Neutrophil (primary cell): ENCODE results near the gene LGMN.

Experiments used
- H3K27ac ChIP-seq: fragments of 200-600 bp; sonication (generic); 2 replicates; pipeline ENCODE4 v1.5.1; 2016; ENCODE audit warnings: mild to moderate bottlenecking, moderate library complexity
- H3K27me3 ChIP-seq: fragments of 200-600 bp; sonication (generic); 2 replicates; pipeline ENCODE4 v1.6.0; 2016; ENCODE audit warnings: mild to moderate bottlenecking
- H3K36me3 ChIP-seq: fragments of 200-600 bp; sonication (generic); 2 replicates; pipeline ENCODE4 v1.5.1; 2017
- H3K4me1 ChIP-seq, 2 experiments: fragments of 200-600 bp in 1 of 2; sonication (generic) in 1 of 2; 1 replicate in 1 of 2; 2 replicates in 1 of 2; pipeline versions ENCODE4 v1.5.1 to v1.6.1; 2013 to 2016; ENCODE audit warnings: low read depth in 1 of 2, low read length in 1 of 2, mild to moderate bottlenecking in 1 of 2, moderate library complexity in 1 of 2; ENCODE audit not compliant: control insufficient read depth in 1 of 2, insufficient read depth in 1 of 2
- H3K4me3 ChIP-seq, 2 experiments: fragments of 200-600 bp in 1 of 2; sonication (generic) in 1 of 2; 1 replicate in 1 of 2; 2 replicates in 1 of 2; pipeline ENCODE4 v1.5.1; 2013 to 2016; ENCODE audit warnings: low read depth in 1 of 2, low read length in 1 of 2, mild to moderate bottlenecking in 1 of 2, moderate library complexity in 1 of 2
- H3K9me3 ChIP-seq: fragments of 200-600 bp; sonication (generic); 2 replicates; pipeline ENCODE4 v1.5.1; 2016
- TF ChIP-seq, protein P1 (sequence below): fragments of 200-600 bp; sonication (generic); IDR thresholded peaks from 2 replicates; pipeline ENCODE4 v1.5.1; 2016; ENCODE audit warnings: antibody characterized with exemption

Gene LGMN

DNA sequence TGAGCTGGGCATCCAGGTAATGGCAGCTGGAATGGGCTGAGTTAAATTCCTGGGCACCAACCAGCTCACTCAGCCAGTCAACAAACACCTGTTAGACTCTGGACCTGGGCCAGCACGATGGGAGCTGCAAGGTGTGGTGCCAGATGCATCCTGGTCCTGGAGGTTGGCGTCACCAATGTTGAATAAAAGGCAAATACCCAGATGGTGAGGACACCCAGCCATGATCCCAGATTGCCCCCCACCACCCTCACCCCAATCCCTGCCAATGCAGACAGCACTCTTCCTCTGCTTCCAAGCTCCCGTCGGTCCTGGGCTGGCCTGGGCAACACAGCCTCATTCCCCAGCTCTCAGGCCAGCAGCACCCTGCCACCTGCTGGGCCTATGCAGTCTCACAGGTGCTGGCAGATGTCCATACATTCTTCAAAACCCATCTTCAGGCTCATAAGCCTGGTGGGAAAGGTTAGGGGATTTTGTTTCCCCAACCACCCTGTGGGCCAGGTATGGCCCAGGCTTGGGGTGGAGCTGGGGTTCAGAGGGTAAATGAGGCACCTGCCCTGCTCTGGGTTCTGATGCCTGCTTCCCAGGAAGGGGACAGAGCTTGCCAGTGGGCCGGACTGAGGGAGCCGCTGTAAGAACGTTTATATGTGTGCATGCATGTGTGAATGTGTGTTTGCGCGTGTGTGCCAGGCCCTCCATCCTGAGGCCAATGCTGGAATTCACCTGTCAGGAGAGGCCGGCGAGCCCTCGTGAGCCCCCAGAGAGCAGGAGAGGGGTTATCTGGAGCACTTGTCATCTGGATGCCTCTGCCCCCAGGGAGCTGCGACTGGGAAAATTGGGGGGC is 58.0 kb downstream of the LGMN start:
- peak overlapping the region; percentile 24 for H3K27ac ChIP-seq
- no peaks in the 10 kb centered on the region for H3K9me3 ChIP-seq
- H3K4me1 ChIP-seq, result no peaks in the 10 kb centered on the region
- no peak overlapping the region for H3K4me3 ChIP-seq
- TF ChIP-seq, protein P1, sequence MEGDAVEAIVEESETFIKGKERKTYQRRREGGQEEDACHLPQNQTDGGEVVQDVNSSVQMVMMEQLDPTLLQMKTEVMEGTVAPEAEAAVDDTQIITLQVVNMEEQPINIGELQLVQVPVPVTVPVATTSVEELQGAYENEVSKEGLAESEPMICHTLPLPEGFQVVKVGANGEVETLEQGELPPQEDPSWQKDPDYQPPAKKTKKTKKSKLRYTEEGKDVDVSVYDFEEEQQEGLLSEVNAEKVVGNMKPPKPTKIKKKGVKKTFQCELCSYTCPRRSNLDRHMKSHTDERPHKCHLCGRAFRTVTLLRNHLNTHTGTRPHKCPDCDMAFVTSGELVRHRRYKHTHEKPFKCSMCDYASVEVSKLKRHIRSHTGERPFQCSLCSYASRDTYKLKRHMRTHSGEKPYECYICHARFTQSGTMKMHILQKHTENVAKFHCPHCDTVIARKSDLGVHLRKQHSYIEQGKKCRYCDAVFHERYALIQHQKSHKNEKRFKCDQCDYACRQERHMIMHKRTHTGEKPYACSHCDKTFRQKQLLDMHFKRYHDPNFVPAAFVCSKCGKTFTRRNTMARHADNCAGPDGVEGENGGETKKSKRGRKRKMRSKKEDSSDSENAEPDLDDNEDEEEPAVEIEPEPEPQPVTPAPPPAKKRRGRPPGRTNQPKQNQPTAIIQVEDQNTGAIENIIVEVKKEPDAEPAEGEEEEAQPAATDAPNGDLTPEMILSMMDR, result no peak
- H3K36me3 ChIP-seq, result peaks cover 71% of the 10 kb centered on the region
- no peaks in the 10 kb centered on the region for H3K27me3 ChIP-seq

DNA sequence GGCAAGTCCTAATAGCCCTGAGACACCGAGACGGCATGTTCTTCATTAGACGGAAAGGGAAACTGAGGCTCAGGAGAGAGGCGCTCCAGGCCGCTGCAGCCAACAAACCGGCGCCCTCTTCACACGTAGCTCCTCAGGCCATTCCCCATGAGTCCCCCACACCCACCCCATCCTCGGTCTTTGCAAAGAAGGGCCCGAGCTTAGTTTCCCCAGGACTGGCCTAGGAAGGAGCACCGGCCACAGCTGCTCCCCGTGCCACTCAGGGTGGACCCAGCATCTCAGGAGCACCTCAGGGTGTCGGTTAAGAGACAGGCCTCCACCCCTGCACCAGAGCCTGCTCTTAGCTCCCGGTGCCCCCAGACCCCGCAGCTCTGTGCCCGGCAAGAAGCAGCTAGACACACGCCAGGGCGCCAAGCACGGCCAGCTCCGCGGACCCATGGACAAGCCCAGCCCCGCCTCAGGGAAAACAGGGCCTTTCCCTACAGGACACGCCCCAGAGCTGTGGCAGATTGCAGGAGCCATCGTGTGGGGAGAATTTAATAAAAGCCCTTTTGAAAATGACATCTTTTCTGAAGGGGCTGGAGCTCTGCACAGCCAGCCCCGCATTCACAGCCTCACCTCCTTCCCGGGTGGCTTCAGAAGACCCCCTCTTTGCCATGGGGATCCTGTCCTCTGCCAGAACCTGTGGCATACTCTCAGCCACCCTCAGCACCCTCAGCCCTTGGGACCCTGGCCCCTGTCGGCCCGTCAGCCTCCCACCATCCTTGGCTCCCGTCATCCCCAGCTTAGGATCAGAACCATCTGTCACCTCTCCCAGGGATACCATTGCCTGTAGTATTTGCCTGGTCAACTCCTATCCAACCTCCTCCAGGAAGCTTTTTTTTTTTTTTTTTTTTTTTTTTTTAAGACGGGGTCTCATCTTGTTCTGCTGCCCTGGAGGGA is 59.7 kb downstream of the LGMN start:
- Histone ChIP-seq H3K4me3 (no peak overlapping the region), H3K4me1 (no peaks in the 10 kb centered on the region), H3K27ac (peak overlapping the region; percentile 18), H3K36me3 (peaks cover 88% of the 10 kb centered on the region), H3K27me3 (no peaks in the 10 kb centered on the region), H3K9me3 (no peaks in the 10 kb centered on the region)
- TF ChIP-seq, protein P1, result no peak

DNA sequence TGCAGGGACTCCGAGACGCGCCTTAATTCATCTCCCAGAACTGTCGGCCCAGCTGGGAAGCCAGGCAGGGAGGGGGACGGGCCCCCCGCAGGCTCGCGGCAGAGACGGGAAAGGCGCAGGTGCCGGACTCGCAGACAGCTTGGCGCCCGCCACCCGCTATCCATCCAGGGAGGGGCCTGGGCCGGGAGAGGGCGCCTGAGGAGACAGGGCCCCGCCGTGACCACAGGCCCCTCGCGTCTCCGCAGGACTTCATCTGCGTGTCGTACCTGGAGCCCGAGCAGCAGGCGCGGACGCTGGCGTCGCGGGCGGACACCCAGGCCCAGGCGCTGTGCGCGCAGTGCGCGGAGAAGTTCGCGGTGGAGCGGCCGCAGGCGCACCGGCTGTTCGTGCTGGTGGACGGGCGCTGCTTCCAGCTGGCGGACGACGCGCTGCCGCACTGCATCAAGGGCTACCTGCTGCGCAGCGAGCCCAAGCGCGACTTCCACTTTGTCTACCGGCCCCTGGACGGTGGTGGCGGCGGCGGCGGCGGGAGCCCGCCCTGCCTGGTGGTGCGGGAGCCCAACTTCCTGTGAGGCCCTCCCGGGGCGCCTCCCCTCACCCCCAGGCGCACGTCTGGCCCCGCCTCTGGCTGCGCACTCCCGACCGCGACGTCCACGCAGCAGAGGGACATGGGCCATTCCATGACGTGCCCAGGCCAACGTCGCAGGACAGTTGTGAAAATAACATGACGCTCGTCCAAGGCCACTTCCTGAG is 60.6 kb downstream of the LGMN start:
- H3K4me1 ChIP-seq, result no peaks in the 10 kb centered on the region
- H3K4me3 ChIP-seq, result no peak overlapping the region
- H3K36me3 ChIP-seq, result peaks cover 92% of the 10 kb centered on the region
- no peaks in the 10 kb centered on the region for H3K27me3 ChIP-seq
- H3K9me3 ChIP-seq, result no peaks in the 10 kb centered on the region
- no peak overlapping the region for H3K27ac ChIP-seq
- TF ChIP-seq, protein P1, result no peak

DNA sequence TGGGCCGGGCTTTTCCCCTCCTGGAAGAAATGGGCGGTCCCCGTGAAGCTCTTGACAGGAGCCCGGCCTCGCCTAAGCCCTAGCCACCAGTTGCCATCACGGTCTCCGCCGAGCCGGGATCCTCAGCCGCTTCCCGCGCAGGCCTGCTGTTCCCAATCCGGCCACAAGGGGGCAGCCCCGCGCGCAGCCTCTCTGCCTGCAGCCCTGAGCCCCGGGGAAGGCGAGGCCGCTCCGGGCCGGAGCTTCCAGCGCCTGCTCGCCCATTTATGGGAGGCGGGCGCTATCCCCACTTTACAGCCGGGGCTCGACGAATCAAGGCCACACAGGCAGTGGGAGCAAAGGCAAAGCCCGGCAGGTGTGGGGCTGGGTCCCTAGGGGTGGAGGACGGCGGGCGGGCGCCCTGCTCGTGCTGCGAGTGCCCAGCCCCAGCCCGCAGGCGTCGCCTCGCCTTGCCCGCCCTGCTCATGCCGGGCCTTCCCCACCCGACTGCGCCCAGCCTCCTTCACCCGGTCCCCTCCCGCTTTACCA is 61.5 kb downstream of the LGMN start:
- H3K9me3 ChIP-seq, result no peaks in the 10 kb centered on the region
- H3K27me3 ChIP-seq, result no peaks in the 10 kb centered on the region
- TF ChIP-seq, protein P1, result peak; percentile 81
- no peak overlapping the region for H3K4me3 ChIP-seq
- no peak overlapping the region for H3K27ac ChIP-seq
- peaks cover 98% of the 10 kb centered on the region for H3K36me3 ChIP-seq
- H3K4me1 ChIP-seq, result no peaks in the 10 kb centered on the region

DNA sequence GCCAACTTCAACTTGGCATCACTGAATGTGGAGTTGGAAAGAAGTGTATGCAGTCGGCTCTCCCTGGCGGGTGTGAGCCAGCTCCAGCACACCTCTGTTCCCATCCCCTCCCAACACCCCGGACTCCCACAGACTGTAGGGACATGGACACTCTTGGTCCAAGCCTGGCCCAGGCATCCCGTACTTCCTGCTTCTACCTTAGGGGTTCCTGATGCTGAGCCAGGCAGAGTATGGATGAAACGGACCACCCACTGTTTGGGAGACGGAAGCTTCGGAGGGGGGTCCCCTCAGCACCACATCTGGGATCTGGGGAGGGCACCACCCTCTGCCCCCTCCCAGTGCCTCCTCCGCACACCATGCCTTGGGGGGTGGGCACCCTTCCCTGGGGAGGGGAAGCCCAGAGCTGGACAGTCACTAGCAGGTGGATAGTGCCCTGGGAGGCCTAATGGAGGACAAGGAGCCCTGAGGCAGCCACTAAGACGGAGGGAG is 62.0 kb downstream of the LGMN start:
- H3K4me3 ChIP-seq, result no peak overlapping the region
- peaks cover under 1 to 1% of the 10 kb centered on the region in 2 experiments for H3K4me1 ChIP-seq
- H3K36me3 ChIP-seq, result peaks cover 98% of the 10 kb centered on the region
- H3K9me3 ChIP-seq, result no peaks in the 10 kb centered on the region
- TF ChIP-seq, protein P1, result no peak
- H3K27ac ChIP-seq, result no peak overlapping the region
- H3K27me3 ChIP-seq, result no peaks in the 10 kb centered on the region
